HG02973 (cell line): ENCODE data around the gene FEZ2.
"Not testable (repeated sequence)": the region's sequence is repeated elsewhere in the genome, so short reads cannot be mapped to it uniquely, and the experiment has no call there.

ENCODE experiments used
- ATAC-seq: cut with Tn5 transposase; IDR thresholded peaks from one replicate; pipeline ENCODE4 v1.9.1; 2021; ENCODE audit warnings: moderate library complexity; ENCODE audit not compliant: unreplicated experiment

FEZ2 gene

GRCh38 chr2:36597532-36598377 lies at the start of gene FEZ2:
Gene FEZ2, minus strand, starts transcription at chr2:36598168. Its CDS starts 26 bp downstream, at chr2:36598142.
- peak; percentile 98 for ATAC-seq

GRCh38 chr2:36634981-36635597 lies 37.1 kb upstream of the FEZ2 start:
- ATAC-seq, result no peak

- no peak for ATAC-seq
These were observed 35.6 kb upstream of the FEZ2 start for GRCh38 chr2:36633470-36634092.

GRCh38 chr2:36626756-36627155 lies 28.8 kb upstream of the FEZ2 start:
- no peak for ATAC-seq

- ATAC-seq, result no peak
These were observed 28.1 kb upstream of the FEZ2 start for GRCh38 chr2:36626071-36626470.

- ATAC-seq, result no peak
These were observed 27.3 kb upstream of the FEZ2 start for GRCh38 chr2:36625304-36625703.

- ATAC-seq, result no peak
These were observed 22.4 kb upstream of the FEZ2 start for GRCh38 chr2:36620321-36620720.

- ATAC-seq, result peak; percentile 98
These were observed 20.4 kb upstream of the FEZ2 start for GRCh38 chr2:36618381-36618780.

GRCh38 chr2:36616947-36617346 lies 19.0 kb upstream of the FEZ2 start:
- ATAC-seq, result no peak

- ATAC-seq, result no peak
These were observed 17.3 kb upstream of the FEZ2 start for GRCh38 chr2:36615222-36615621.

GRCh38 chr2:36613801-36614200 lies 15.8 kb upstream of the FEZ2 start:
- ATAC-seq, result no peak

GRCh38 chr2:36611316-36611990 lies 13.5 kb upstream of the FEZ2 start:
- no peak for ATAC-seq

GRCh38 chr2:36609507-36609906 lies 11.5 kb upstream of the FEZ2 start:
- ATAC-seq, result no peak

- ATAC-seq, result no peak
These were observed 10.0 kb upstream of the FEZ2 start for GRCh38 chr2:36607947-36608346.

- no peak for ATAC-seq
These were observed 9.0 kb upstream of the FEZ2 start for GRCh38 chr2:36606925-36607324.

GRCh38 chr2:36605273-36605672 lies 7.3 kb upstream of the FEZ2 start:
- no peak for ATAC-seq

- not testable (repeated sequence) for ATAC-seq
These were observed 5.7 kb upstream of the FEZ2 start for GRCh38 chr2:36603629-36604028.

- no peak for ATAC-seq
These were observed 901 bp downstream of the FEZ2 start for GRCh38 chr2:36597003-36597531.

- no peak for ATAC-seq
These were observed 1.6 kb downstream of the FEZ2 start for GRCh38 chr2:36596397-36596796.

GRCh38 chr2:36594849-36595248 lies 3.1 kb downstream of the FEZ2 start:
- no peak for ATAC-seq

- no peak for ATAC-seq
These were observed 8.7 kb downstream of the FEZ2 start for GRCh38 chr2:36589230-36589630.
